HEK293 (cell line): ENCODE results near the gene STC2.
A peak's percentile ranks its signal among the peaks of the same experiment; 100 is the strongest.

Experiments
- CTCF ChIA-PET: fragments of 350-600 bp; formaldehyde crosslinking; extraction: SDS; loops from one replicate; lab custom pipeline; 2021; ENCODE audit warnings: antibody characterized with exemption; lab: Yijun Ruan, JAX
- POLR2A ChIA-PET: fragments of 300-600 bp; formaldehyde crosslinking; extraction: SDS; loops from one replicate; lab custom pipeline; 2020; ENCODE audit warnings: antibody characterized with exemption, inconsistent platforms; lab: Yijun Ruan, JAX
- H3K27ac ChIP-seq: fragments of 200-500 bp; sonication (Bioruptor generic); 2 replicates; pipeline ENCODE4 v1.5.1; 2014; ENCODE audit warnings: low read depth, low read length, control low read depth, inconsistent platforms; ENCODE audit errors: extremely low read depth
- H3K36me3 ChIP-seq, 2 experiments: fragments of 200-500 bp in 1 of 2; sonication (Bioruptor generic) in 1 of 2; 1 replicate in 1 of 2; 2 replicates in 1 of 2; pipeline ENCODE4 v1.5.1; 2014 to 2017; ENCODE audit warnings: inconsistent platforms in 2 of 2, low read length in 2 of 2; ENCODE audit not compliant: control insufficient read depth in 2 of 2, insufficient read depth in 1 of 2
- H3K4me1 ChIP-seq: fragments of 200-500 bp; sonication (Bioruptor generic); 2 replicates; pipeline ENCODE4 v1.5.1; 2014; ENCODE audit warnings: mild to moderate bottlenecking, low read length, inconsistent platforms; ENCODE audit not compliant: control insufficient read depth, insufficient read depth
- H3K4me3 ChIP-seq: 2 replicates; pipeline ENCODE4 v1.5.1; 2011; ENCODE audit warnings: low read depth, mild to moderate bottlenecking, control low read depth, low read length, moderate library complexity
- H3K9me3 ChIP-seq: fragments of 200-500 bp; sonication (Bioruptor generic); 2 replicates; pipeline ENCODE4 v1.5.1; 2014; ENCODE audit warnings: low read depth, low read length, inconsistent platforms; ENCODE audit not compliant: control insufficient read depth, insufficient read depth
- FEZF1 ChIP-seq: fragments of 450-650 bp; formaldehyde crosslinking; IDR thresholded peaks from 2 replicates; pipeline ENCODE4 v1.5.1; 2016; ENCODE audit warnings: missing biosample characterization, missing genetic modification characterization
- MEIS1 ChIP-seq: sonication (generic); formaldehyde crosslinking; IDR thresholded peaks from 2 replicates; pipeline ENCODE4 v1.8.1; 2022; ENCODE audit warnings: missing genetic modification reagents, mild to moderate bottlenecking, borderline replicate concordance
- OSR2 ChIP-seq: fragments of 450-650 bp; formaldehyde crosslinking; IDR thresholded peaks from 2 replicates; pipeline ENCODE4 v1.5.1; 2016; ENCODE audit warnings: missing biosample characterization, missing genetic modification characterization
- REST ChIP-seq: fragments of 450-650 bp; formaldehyde crosslinking; IDR thresholded peaks from 2 replicates; pipeline ENCODE4 v1.5.1; 2016; ENCODE audit warnings: missing biosample characterization, missing genetic modification characterization
- SETDB1 ChIP-seq: IDR thresholded peaks from one replicate; pipeline ENCODE4 v1.6.1; 2017; ENCODE audit warnings: mild to moderate bottlenecking, low read length, moderate library complexity, mixed read lengths; ENCODE audit not compliant: insufficient read length
- TCF7L2 ChIP-seq: IDR thresholded peaks from 2 replicates; pipeline ENCODE4 v1.6.1; 2011; ENCODE audit warnings: low read depth, mild to moderate bottlenecking, inconsistent platforms, low read length, moderate library complexity, borderline replicate concordance
- ZBTB20 ChIP-seq: fragments of 450-650 bp; formaldehyde crosslinking; IDR thresholded peaks from 2 replicates; pipeline ENCODE4 v1.5.1; 2016; ENCODE audit warnings: missing biosample characterization, missing genetic modification characterization
- ZBTB48 ChIP-seq: fragments of 450-650 bp; formaldehyde crosslinking; IDR thresholded peaks from 2 replicates; pipeline ENCODE4 v1.5.1; 2016; ENCODE audit warnings: missing biosample characterization, missing genetic modification characterization
- ZNF169 ChIP-seq: fragments of 450-650 bp; formaldehyde crosslinking; IDR thresholded peaks from 2 replicates; pipeline ENCODE4 v1.5.1; 2016; ENCODE audit warnings: missing biosample characterization, missing genetic modification characterization
- ZNF174 ChIP-seq: fragments of 450-650 bp; formaldehyde crosslinking; IDR thresholded peaks from 2 replicates; pipeline ENCODE4 v1.5.0; 2017; ENCODE audit warnings: missing biosample characterization, mild to moderate bottlenecking, missing genetic modification characterization
- ZNF2 ChIP-seq: fragments of 450-650 bp; formaldehyde crosslinking; IDR thresholded peaks from 2 replicates; pipeline ENCODE4 v1.5.1; 2016; ENCODE audit warnings: missing biosample characterization, missing genetic modification characterization
- ZNF24 ChIP-seq: fragments of 450-650 bp; formaldehyde crosslinking; IDR thresholded peaks from 2 replicates; pipeline ENCODE4 v1.5.1; 2016; ENCODE audit warnings: missing biosample characterization, missing genetic modification characterization
- ZNF510 ChIP-seq: fragments of 450-650 bp; formaldehyde crosslinking; IDR thresholded peaks from 2 replicates; pipeline ENCODE4 v1.5.1; 2018; ENCODE audit warnings: mild to moderate bottlenecking, missing genetic modification characterization, missing biosample characterization; ENCODE audit not compliant: insufficient replicate concordance
- ZNF521 ChIP-seq: fragments of 450-650 bp; formaldehyde crosslinking; IDR thresholded peaks from 2 replicates; pipeline ENCODE4 v1.5.1; 2017; ENCODE audit warnings: missing biosample characterization, mild to moderate bottlenecking, missing genetic modification characterization
- ZNF529 ChIP-seq: fragments of 450-650 bp; formaldehyde crosslinking; IDR thresholded peaks from 2 replicates; pipeline ENCODE4 v1.5.1; 2017; ENCODE audit warnings: missing genetic modification characterization, missing biosample characterization; ENCODE audit not compliant: insufficient replicate concordance
- ZNF544 ChIP-seq: fragments of 450-650 bp; formaldehyde crosslinking; IDR thresholded peaks from 2 replicates; pipeline ENCODE4 v1.5.0; 2017; ENCODE audit warnings: missing biosample characterization, missing genetic modification characterization
- ZNF621 ChIP-seq: fragments of 450-650 bp; formaldehyde crosslinking; IDR thresholded peaks from 2 replicates; pipeline ENCODE4 v1.5.1; 2017; ENCODE audit warnings: missing biosample characterization, missing genetic modification characterization
- ZNF624 ChIP-seq: fragments of 450-650 bp; formaldehyde crosslinking; IDR thresholded peaks from 2 replicates; pipeline ENCODE4 v1.5.1; 2017; ENCODE audit warnings: missing biosample characterization, missing genetic modification characterization
- ZNF704 ChIP-seq: fragments of 450-650 bp; formaldehyde crosslinking; IDR thresholded peaks from 2 replicates; pipeline ENCODE4 v1.5.1; 2016; ENCODE audit warnings: missing biosample characterization, missing genetic modification characterization
- ZNF791 ChIP-seq: fragments of 450-650 bp; formaldehyde crosslinking; IDR thresholded peaks from 2 replicates; pipeline ENCODE4 v1.5.1; 2016; ENCODE audit warnings: missing biosample characterization, missing genetic modification characterization
- ZSCAN23 ChIP-seq: fragments of 450-650 bp; formaldehyde crosslinking; IDR thresholded peaks from 2 replicates; pipeline ENCODE4 v1.5.1; 2016; ENCODE audit warnings: missing biosample characterization, missing genetic modification characterization
- ZSCAN5A ChIP-seq: fragments of 450-650 bp; formaldehyde crosslinking; IDR thresholded peaks from 2 replicates; pipeline ENCODE4 v1.5.1; 2016; ENCODE audit warnings: missing biosample characterization, missing genetic modification characterization

Gene STC2

DNA sequence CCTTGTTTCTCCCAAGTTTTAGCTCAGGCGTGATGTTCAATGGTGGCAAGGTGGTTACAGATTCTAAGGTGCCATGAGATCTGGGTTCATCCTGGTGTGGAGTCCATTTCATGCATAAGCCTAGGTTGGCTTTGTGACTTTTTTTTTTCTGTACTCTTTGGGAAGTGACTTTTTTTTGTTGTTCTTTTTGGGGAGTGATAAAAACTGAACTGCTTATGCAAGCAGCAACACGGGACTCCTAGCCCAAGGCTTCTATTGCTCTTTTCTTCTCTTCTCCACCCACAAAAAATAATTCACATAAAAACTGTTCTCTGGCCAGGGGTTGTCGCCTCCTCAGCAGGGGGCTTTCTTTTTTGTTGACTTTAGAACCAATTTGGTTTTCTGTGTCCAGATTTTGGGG is 15.4 kb downstream of the STC2 start:
- no peak overlapping the region for H3K4me3 ChIP-seq
- H3K4me1 ChIP-seq = peaks cover 19% of the 10 kb centered on the region
- H3K36me3 ChIP-seq = peaks cover 0 to 7% of the 10 kb centered on the region in 2 experiments; a peak in 1 of 3 replicates
- no peak overlapping the region for H3K27ac ChIP-seq
- H3K9me3 ChIP-seq = no peaks in the 10 kb centered on the region
- ChIA-PET POLR2A (interaction anchor here (1.6 kb wide), 1 partner anchor 15 kb away, joined by 6 read pairs; the partner anchor contains the start of gene STC2), CTCF (interaction anchor here (0.9 to 3.3 kb wide), 4 partner anchors 15 to 20 kb away, joined by 3 to 17 read pairs (median 7); no protein-coding TSS in a partner anchor)
- TF ChIP-seq FEZF1 (tag by site-specific recombination) (peak; percentile 99), ZNF521 (tag by site-specific recombination) (no peak)
- TF ChIP-seq, all 188 proteins: peak for 1

- ChIA-PET CTCF (interaction anchor here (0.6 to 2.2 kb wide), 5 partner anchors 16 to 1142 kb away, joined by 3 to 10 read pairs (median 3); no protein-coding TSS in a partner anchor), POLR2A (interaction anchor here (1.4 to 1.6 kb wide), 2 partner anchors 9 to 16 kb away, joined by 3 to 6 read pairs; partner anchors contain the start of gene STC2)
- peaks cover 16% of the 10 kb centered on the region for H3K4me1 ChIP-seq
These were observed 16.2 kb downstream of the STC2 start for GRCh38 chr5:173311818-173312585.

DNA sequence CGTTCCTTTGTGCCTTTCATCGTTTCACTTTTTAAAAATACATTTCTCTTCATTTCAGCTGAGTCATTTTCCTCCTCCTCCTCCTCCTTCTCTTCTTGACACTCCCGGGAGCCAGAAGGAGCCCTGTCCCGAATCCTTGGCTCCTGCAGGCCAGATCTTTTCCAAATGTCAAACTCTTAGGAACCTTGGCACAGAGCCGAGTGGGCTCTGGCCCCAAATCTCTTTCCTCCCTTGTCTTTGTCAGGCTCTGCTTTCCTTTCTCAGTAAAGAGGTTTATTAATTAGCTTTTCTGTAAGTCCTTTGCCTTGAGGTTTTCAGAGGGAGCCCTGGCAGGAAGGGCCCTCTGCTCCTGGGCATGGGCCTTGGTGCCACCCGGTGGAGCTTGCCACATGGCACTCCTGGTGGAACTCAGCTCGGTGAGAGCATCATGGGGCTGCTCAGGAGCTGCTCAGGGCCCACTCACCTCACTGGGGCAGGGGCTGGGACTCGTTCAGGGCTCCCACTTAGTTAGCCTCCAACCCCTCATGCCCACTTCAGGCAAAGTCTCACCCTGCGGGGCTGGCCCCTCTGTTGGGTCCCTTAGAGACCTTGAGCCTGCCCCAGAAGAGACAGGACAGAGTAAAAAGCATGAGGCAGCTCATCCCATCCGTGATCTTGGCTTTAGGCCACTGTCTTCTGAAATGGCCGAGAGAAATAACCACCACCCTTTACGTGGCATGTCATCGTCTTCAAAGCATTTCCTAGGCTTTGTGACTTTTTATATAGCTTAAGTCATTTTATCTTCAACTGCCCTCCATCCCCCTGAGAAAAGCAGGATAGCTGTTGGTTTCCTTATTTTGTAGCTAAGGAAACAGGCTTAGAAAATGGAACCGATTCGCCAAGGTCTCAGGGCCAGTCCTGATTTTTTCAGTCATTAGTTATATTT is 17.1 kb downstream of the STC2 start:
- no peaks in the 10 kb centered on the region for H3K36me3 ChIP-seq
- H3K4me1 ChIP-seq = peaks cover 9% of the 10 kb centered on the region
- H3K27ac ChIP-seq = no peak overlapping the region
- POLR2A ChIA-PET = interaction anchor here (0.8 to 1.6 kb wide), 3 partner anchors 8 to 17 kb away, joined by 3 to 6 read pairs (median 3); partner anchors contain the start of gene STC2
- no peaks in the 10 kb centered on the region for H3K9me3 ChIP-seq
- CTCF ChIA-PET = interaction anchor here (1.1 to 2.2 kb wide), 3 partner anchors 15 to 21 kb away, joined by 3 to 10 read pairs (median 3); no protein-coding TSS in a partner anchor
- no peak overlapping the region for H3K4me3 ChIP-seq
- no peak for TF ChIP-seq ZNF174 (tag by site-specific recombination)
- no peak for TF ChIP-seq ZNF704
- TF ChIP-seq ZNF621 = no peak
- TF ChIP-seq OSR2 (tag by site-specific recombination) = no peak
- no peak for TF ChIP-seq TCF7L2
- TF ChIP-seq ZBTB20 (tag by site-specific recombination) = no peak
- TF ChIP-seq ZNF510 (tag by site-specific recombination) = no peak
- TF ChIP-seq ZNF544 (tag by site-specific recombination) = no peak
- TF ChIP-seq SETDB1 = no peak
- no peak for TF ChIP-seq MEIS1
- no peak for TF ChIP-seq ZSCAN5A (tag by site-specific recombination)
- TF ChIP-seq ZNF2 (tag by site-specific recombination) = no peak
- TF ChIP-seq REST = no peak
- no peak for TF ChIP-seq ZNF529
- no peak for TF ChIP-seq ZSCAN23
- TF ChIP-seq ZBTB48 (tag by site-specific recombination) = no peak
- no peak for TF ChIP-seq ZNF24 (tag by site-specific recombination)
- TF ChIP-seq ZNF791 (tag by site-specific recombination) = no peak

More at GRCh38 chr5:173311818-173312585, 16.2 kb downstream of the STC2 start:
- Histone ChIP-seq H3K36me3 (no peaks in the 10 kb centered on the region), H3K27ac (no peak overlapping the region), H3K9me3 (no peaks in the 10 kb centered on the region), H3K4me3 (no peak overlapping the region)
- TF ChIP-seq ZNF169 (no peak), ZNF624 (tag by site-specific recombination) (no peak)
